Endothelial cell of umbilical vein (primary cell): ENCODE data around the gene GYS1. TPM values are rescaled to one million over a fixed set of nuclear protein-coding genes. Genes with fewer than 3 reads are reported as not detected.

Experiments used
- BruUV-seq: library from RNA; stranded (reverse); fragments of 400-500 nt; replicated peaks from 2 replicates; lab custom pipeline; 2021; lab: Mats Ljungman, UMichigan
- CTCF ChIA-PET: fragments of 300-600, 350-600 bp; sonication (Branson Sonifier 250); formaldehyde crosslinking; loops from one replicate; lab custom pipeline; 2021; ENCODE audit warnings: antibody characterized with exemption, inconsistent platforms; lab: Charles Lee
- POLR2A ChIA-PET: fragments of 300-600, 350-600 bp; sonication (Branson Sonifier 250); formaldehyde crosslinking; loops from one replicate; lab custom pipeline; 2021; ENCODE audit warnings: antibody characterized with exemption, inconsistent platforms; lab: Charles Lee
- DNase-seq: peaks from one replicate; pipeline ENCODE4 v3.0.0-alpha.2; 2011; ENCODE audit warnings: low read depth, low spot score
- FAIRE-seq: peaks from 2 replicates; lab custom pipeline; 2011; peaks lifted over from hg19 to GRCh38; lab: Jason Lieb, UNC
- H2AFZ ChIP-seq: 2 replicates; pipeline ENCODE4 v1.6.0; 2012; ENCODE audit warnings: low read depth, low read length, control low read depth, inconsistent platforms
- H3K27ac ChIP-seq: 2 replicates; pipeline ENCODE4 v1.5.1; 2011; ENCODE audit warnings: low read depth, mild to moderate bottlenecking, control low read depth, low read length, moderate library complexity; ENCODE audit not compliant: insufficient read depth
- H3K27me3 ChIP-seq, 2 experiments: 2 replicates each; pipeline versions ENCODE4 v1.6.0 to v1.6.1; 2011; ENCODE audit warnings: low read length in 2 of 2, mixed read lengths in 1 of 2; ENCODE audit not compliant: control insufficient read depth in 2 of 2, insufficient read depth in 2 of 2
- H3K36me3 ChIP-seq, 2 experiments: 2 replicates in 1 of 2; 3 replicates in 1 of 2; pipeline ENCODE4 v1.5.1; 2011; ENCODE audit warnings: low read length in 2 of 2, mild to moderate bottlenecking in 1 of 2, moderate library complexity in 1 of 2; ENCODE audit not compliant: control insufficient read depth in 2 of 2, insufficient read depth in 2 of 2; ENCODE audit errors: extremely low read depth in 1 of 2
- H3K4me1 ChIP-seq: 3 replicates; pipeline ENCODE4 v1.5.1; 2011; ENCODE audit warnings: mild to moderate bottlenecking, low read length; ENCODE audit not compliant: control insufficient read depth, insufficient read depth; ENCODE audit errors: extremely low read depth
- H3K4me2 ChIP-seq: 2 replicates; pipeline ENCODE4 v1.6.1; 2011; ENCODE audit warnings: low read length, control low read depth, mixed read lengths; ENCODE audit not compliant: insufficient read depth
- H3K4me3 ChIP-seq, 3 experiments: fragments of 200-600 bp in 1 of 3; sonication (generic), shearing (Covaris generic) in 1 of 3; replicated peaks in 1 of 3; 2 replicates each; pipeline ENCODE4 v1.5.1; 2011 to 2016; ENCODE audit warnings: control low read depth in 3 of 3, low read length in 3 of 3, mild to moderate bottlenecking in 2 of 3, inconsistent platforms in 1 of 3, low read depth in 1 of 3, moderate library complexity in 1 of 3; ENCODE audit not compliant: insufficient read depth in 1 of 3
- H3K79me2 ChIP-seq: 2 replicates; pipeline ENCODE4 v1.6.0; 2012; ENCODE audit warnings: low read length, inconsistent platforms; ENCODE audit not compliant: control insufficient read depth, insufficient read depth
- H3K9ac ChIP-seq: replicated peaks from 2 replicates; pipeline ENCODE3; 2011; ENCODE audit warnings: low read length, control low read depth; ENCODE audit not compliant: insufficient read depth; ENCODE audit errors: extremely low read depth
- H3K9me1 ChIP-seq: replicated peaks from 3 replicates; pipeline ENCODE4 v1.6.0; 2011; ENCODE audit warnings: mild to moderate bottlenecking, low read length; ENCODE audit not compliant: control insufficient read depth, insufficient read depth; ENCODE audit errors: extremely low read depth
- H3K9me3 ChIP-seq: replicated peaks from 2 replicates; pipeline ENCODE4 v1.5.1; 2012; ENCODE audit warnings: low read length, inconsistent platforms; ENCODE audit not compliant: control insufficient read depth, insufficient read depth
- H4K20me1 ChIP-seq: replicated peaks from 2 replicates; pipeline ENCODE3; 2011; ENCODE audit warnings: mild to moderate bottlenecking, low read length; ENCODE audit not compliant: control insufficient read depth, insufficient read depth; ENCODE audit errors: extremely low read depth
- CTCF ChIP-seq, 2 donors: IDR thresholded peaks; 1 replicate in 1 of 2; 2 replicates in 1 of 2; pipeline ENCODE4 v1.5.1; 2011; ENCODE audit warnings: low read length in 2 of 2, mild to moderate bottlenecking in 2 of 2, moderate library complexity in 2 of 2, control low read depth in 1 of 2, inconsistent platforms in 1 of 2, low read depth in 1 of 2; ENCODE audit not compliant: insufficient read depth in 1 of 2; ENCODE audit errors: extremely low read depth in 1 of 2
- EZH2 ChIP-seq: IDR thresholded peaks from 2 replicates; pipeline ENCODE4 v1.6.1; 2012; ENCODE audit warnings: borderline replicate concordance, low read depth, mild to moderate bottlenecking, moderate library complexity, low read length, inconsistent platforms; ENCODE audit not compliant: severe bottlenecking
- FOS ChIP-seq: IDR thresholded peaks from 2 replicates; pipeline ENCODE4 v1.6.1; 2011; ENCODE audit warnings: mild to moderate bottlenecking, low read length, moderate library complexity, borderline replicate concordance; ENCODE audit not compliant: insufficient read depth
- GATA2 ChIP-seq: IDR thresholded peaks from 2 replicates; pipeline ENCODE4 v1.7.0; 2011; ENCODE audit warnings: low read depth, mild to moderate bottlenecking, moderate library complexity, mixed read lengths, low read length; ENCODE audit not compliant: insufficient read length, insufficient read depth
- JUN ChIP-seq: IDR thresholded peaks from 2 replicates; pipeline ENCODE4 v1.6.1; 2011; ENCODE audit warnings: borderline replicate concordance, low read depth; ENCODE audit not compliant: insufficient read length, insufficient read depth
- MAX ChIP-seq: IDR thresholded peaks from 2 replicates; pipeline ENCODE4 v1.6.1; 2011; ENCODE audit not compliant: insufficient read depth, insufficient read length
- MYC ChIP-seq: IDR thresholded peaks from one replicate; pipeline ENCODE4 v1.6.1; 2011; ENCODE audit warnings: mild to moderate bottlenecking, low read depth, low read length
- POLR2A ChIP-seq: IDR thresholded peaks from 2 replicates; pipeline ENCODE4 v1.6.1; 2012; ENCODE audit warnings: low read depth, mild to moderate bottlenecking, control low read depth, low read length
- POLR2AphosphoS5 ChIP-seq: IDR thresholded peaks from 2 replicates; pipeline ENCODE4 v1.6.1; 2012; ENCODE audit warnings: low read depth, mild to moderate bottlenecking, control low read depth, low read length, moderate library complexity; ENCODE audit not compliant: insufficient read depth
- dilution Hi-C: fragments of 300-500 bp; cut with MboI; formaldehyde crosslinking; loops from one replicate; pipeline ENCODE4 v1.15.0; 2019; ENCODE audit warnings: low sequenced_read_pairs; ENCODE audit not compliant: extremely low pct_ligation_motif_present
- intact Hi-C: fragments of 100-400 bp; cut with micrococcal nuclease; formaldehyde crosslinking; loops from one replicate; pipeline ENCODE4 v1.10.0; 2022
- polyA plus RNA-seq, 4 experiments: library from polyadenylated mRNA; depleted of rRNA in 3 of 4; stranded (reverse) in 3 of 4; unstranded in 1 of 4; fragments of >200 nt; gene quantifications; 2 replicates each; pipeline versions ENCODE4 v1.2.1 to v1.2.3, GENCODE V29; 2011 to 2012; ENCODE audit warnings: missing spikeins in 1 of 4
- total RNA-seq: library from RNA; stranded (reverse); gene quantifications from 2 replicates; pipeline ENCODE4 v1.2.3, GENCODE V29; 2021

GYS1 gene
- total and polyA plus RNA-seq, 2 donors (not counting 3 experiments of a cell fraction or from before 2014, with no cell fraction given) = 39.0 to 58.9 TPM

- dilution Hi-C loops (no loop called here), intact Hi-C loops (loop anchor here (10.0 kb wide), 2 partner anchors 165 to 355 kb away; partner anchors contain the start of genes DBP, HRC and TRPM4)
- no peaks in the 10 kb centered on the region for H3K27me3 ChIP-seq
- DNase-seq (no peak), FAIRE-seq (no peak)
- CTCF ChIA-PET = no interaction called here
- no peak overlapping the region for H3K27ac ChIP-seq
- POLR2A ChIA-PET = no interaction called here
- TF ChIP-seq JUN (no peak), MAX (no peak), GATA2 (no peak), POLR2AphosphoS5 (no peak), MYC (no peak), EZH2 (no peak), CTCF (IDR thresholded peaks at IDR 0.05; ENCODE audit: extremely low read depth in 1 of 2, insufficient read depth in 1 of 2, low read depth in 1 of 2, low read length in 2 of 2) (no peak), POLR2A (no peak), FOS (no peak)
- BruUV-seq = no TSS peak
- H3K36me3 ChIP-seq = peaks cover 0 to 9% of the 10 kb centered on the region in 2 experiments
- peaks cover 14% of the 10 kb centered on the region for H3K4me1 ChIP-seq
- no peak overlapping the region for H3K9ac ChIP-seq
- H3K9me3 ChIP-seq = no peaks in the 10 kb centered on the region
- no peak overlapping the region for H3K4me3 ChIP-seq
- no peak overlapping the region for H2AFZ ChIP-seq
- H3K4me2 ChIP-seq = no peak overlapping the region
- no peaks in the 10 kb centered on the region for H4K20me1 ChIP-seq
- peaks cover 35% of the 10 kb centered on the region for H3K79me2 ChIP-seq
- no peaks in the 10 kb centered on the region for H3K9me1 ChIP-seq
These were observed 3.3 kb downstream of the GYS1 start for GRCh38 chr19:48989701-48990291.
